ENCODE measurements around the gene NCK1. TPM values are rescaled to one million over a fixed set of nuclear protein-coding genes. Genes with fewer than 3 reads are reported as not detected.

Gene NCK1
- total RNA-seq: 53.2 and 59.5 TPM in 2 replicates
- 56.2 and 62.7 TPM in 2 replicates for polyA plus RNA-seq
- polyA plus RNA-seq (2012): 29.9 and 31.7 TPM in 2 replicates
- polyA minus RNA-seq (ENCODE audit: low replicate concordance): 1.2 and 7.3 TPM in 2 replicates

DNA sequence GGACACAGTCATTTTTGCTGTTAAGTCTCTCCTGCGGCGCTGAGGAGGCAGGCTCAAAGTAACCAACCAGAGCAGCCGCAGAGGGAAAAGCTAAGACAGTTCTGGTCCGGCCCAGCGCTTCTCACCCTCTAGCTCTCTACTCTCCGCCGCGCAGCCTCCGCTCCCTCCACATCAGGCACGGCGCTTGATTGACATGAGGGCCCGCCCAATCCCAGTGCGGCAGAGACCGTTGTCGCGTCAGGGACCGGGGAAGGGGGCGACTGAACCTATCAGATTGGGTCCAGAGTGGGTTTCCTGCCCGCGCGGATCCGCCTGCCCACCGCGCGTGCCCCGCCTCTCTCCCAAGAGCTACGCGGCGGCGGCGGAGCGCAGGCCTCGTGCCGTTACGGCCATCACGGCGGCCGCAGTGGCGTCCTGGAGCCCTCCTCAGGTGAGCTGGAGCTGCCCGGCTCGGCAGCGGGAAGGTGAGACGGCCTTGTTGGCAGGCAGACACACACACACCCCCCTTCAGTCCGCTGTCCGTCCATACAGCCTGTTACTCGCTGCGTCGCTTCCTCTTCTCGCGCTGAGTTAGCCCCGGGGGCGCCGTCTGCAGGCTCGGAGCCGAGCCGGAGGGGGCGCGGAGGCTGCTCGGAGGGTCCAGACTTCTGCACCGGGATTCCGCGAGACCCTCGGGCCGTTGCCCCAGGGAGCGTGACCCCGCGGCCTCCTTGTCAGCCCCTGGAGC lies at the start of gene NCK1:
TSS of gene NCK1 (plus strand) at position 319 of the 727 bp plus-strand sequence. CDS start 65,794 bp downstream, outside the sequence.
- H3K79me2 ChIP-seq (ENCODE audit: control insufficient read depth, insufficient read depth, low read length): peaks cover 39% of the 10 kb centered on the region
- no peaks in the 10 kb centered on the region for H3K4me1 ChIP-seq (ENCODE audit: control insufficient read depth, extremely low read depth, insufficient read depth, low read length)
- H2AFZ ChIP-seq (ENCODE audit: low read length): peak within 1 kb of the TSS; percentile 98
- no peaks in the 10 kb centered on the region for H3K36me3 ChIP-seq (ENCODE audit: control insufficient read depth, insufficient read depth, low read length)
- no peaks in the 10 kb centered on the region for H4K20me1 ChIP-seq (ENCODE audit: control insufficient read depth, extremely low read depth, insufficient read depth, low read length)
- H3K9me3 ChIP-seq (ENCODE audit: control insufficient read depth, insufficient read depth, low read depth, low read length): no peaks in the 10 kb centered on the region
- TF ChIP-seq EZH2 (IDR thresholded peaks at IDR 0.05; ENCODE audit: low read length, missing control alignments) (no peak), CTCF (conservative IDR thresholded peaks at IDR 0.05 in 1 of 2, IDR thresholded peaks at IDR 0.05 in 1 of 2; ENCODE audit: low read depth in 1 of 2, low read length in 2 of 2) (no peak)
- H3K27ac ChIP-seq (ENCODE audit: insufficient read depth, low read length): peak within 1 kb of the TSS; percentile 89
- DNase-seq (ENCODE audit: low read depth in 2 of 2): peak; percentile 97 to 99
- H3K4me3 ChIP-seq (replicated peaks in 1 of 4; ENCODE audit: control extremely low read depth in 1 of 4, insufficient read depth in 1 of 4, low read depth in 3 of 4, low read length in 4 of 4): peak within 1 kb of the TSS; percentile 89 to 97 (median 94)
- H3K9ac ChIP-seq (ENCODE audit: insufficient read depth, low read length): peak within 1 kb of the TSS; percentile 81
- H3K27me3 ChIP-seq (ENCODE audit: control insufficient read depth, insufficient read depth, low read length): no peaks in the 10 kb centered on the region
- H3K4me2 ChIP-seq (ENCODE audit: extremely low read depth, insufficient read depth, low read length): peak within 1 kb of the TSS; percentile 98

DNA sequence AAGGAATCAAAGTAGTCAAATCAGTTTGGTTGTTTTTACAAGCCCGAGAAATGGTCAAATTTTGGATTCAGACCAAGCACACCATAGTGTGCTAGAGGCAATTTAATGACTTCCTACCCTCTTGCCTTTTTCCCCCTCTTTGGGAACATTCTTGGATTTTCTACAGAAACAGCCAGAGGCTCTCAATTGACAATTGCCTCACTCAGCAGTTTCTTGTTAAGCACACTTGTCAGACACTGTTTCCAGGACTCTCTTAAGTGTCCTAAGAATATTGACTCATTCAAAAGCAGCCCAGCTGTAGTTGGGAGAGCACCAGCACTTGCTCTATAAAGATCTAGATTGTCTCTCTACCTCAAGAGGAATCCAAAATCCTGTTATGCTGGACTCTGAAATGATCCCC lies 44.6 kb upstream of the NCK1 start:
- Histone ChIP-seq H3K27ac (ENCODE audit: insufficient read depth, low read length) (no peak overlapping the region), H3K27me3 (ENCODE audit: control insufficient read depth, insufficient read depth, low read length) (no peaks in the 10 kb centered on the region), H3K36me3 (ENCODE audit: control insufficient read depth, insufficient read depth, low read length) (no peaks in the 10 kb centered on the region), H3K9ac (ENCODE audit: insufficient read depth, low read length) (no peak overlapping the region), H3K4me2 (ENCODE audit: extremely low read depth, insufficient read depth, low read length) (no peak overlapping the region), H3K9me3 (ENCODE audit: control insufficient read depth, insufficient read depth, low read depth, low read length) (no peaks in the 10 kb centered on the region), H3K79me2 (ENCODE audit: control insufficient read depth, insufficient read depth, low read length) (no peaks in the 10 kb centered on the region), H2AFZ (ENCODE audit: low read length) (no peak overlapping the region), H3K4me3 (replicated peaks in 1 of 4; ENCODE audit: control extremely low read depth in 1 of 4, insufficient read depth in 1 of 4, low read depth in 3 of 4, low read length in 4 of 4) (no peak overlapping the region), H4K20me1 (ENCODE audit: control insufficient read depth, extremely low read depth, insufficient read depth, low read length) (no peaks in the 10 kb centered on the region), H3K4me1 (ENCODE audit: control insufficient read depth, extremely low read depth, insufficient read depth, low read length) (peaks cover 8% of the 10 kb centered on the region)
- peak; percentile 17 to 74 for DNase-seq (ENCODE audit: low read depth in 2 of 2)
- TF ChIP-seq CTCF (conservative IDR thresholded peaks at IDR 0.05 in 1 of 2, IDR thresholded peaks at IDR 0.05 in 1 of 2; ENCODE audit: low read depth in 1 of 2, low read length in 2 of 2) (no peak), EZH2 (IDR thresholded peaks at IDR 0.05; ENCODE audit: low read length, missing control alignments) (no peak)

DNA sequence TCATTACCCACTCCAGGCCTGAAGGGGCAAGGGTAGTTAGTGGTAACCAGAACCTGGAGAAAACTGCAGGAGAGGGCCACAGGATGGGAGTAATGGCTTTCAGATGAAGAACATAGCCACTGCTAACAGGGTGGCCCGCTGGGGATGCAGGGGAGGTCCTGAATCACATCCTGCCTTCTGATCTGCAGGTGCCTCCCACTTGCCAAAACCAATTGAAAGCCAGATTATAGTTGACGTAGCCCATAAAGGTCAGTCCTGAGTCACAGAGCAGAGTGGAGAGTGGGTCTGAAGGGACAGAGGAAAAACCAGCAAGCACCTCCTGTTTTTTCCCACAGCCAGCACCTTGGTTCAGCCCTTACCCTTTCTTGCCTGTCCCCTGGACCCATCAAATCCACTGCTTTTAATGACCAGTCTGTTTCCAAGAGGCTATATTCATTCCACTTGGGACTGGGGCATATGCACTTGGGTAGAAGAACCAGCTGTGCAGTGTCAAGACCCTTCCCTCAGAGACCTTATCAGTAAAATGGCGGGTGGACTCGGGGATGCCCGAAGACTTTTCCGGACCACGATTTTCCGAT lies 43.7 kb upstream of the NCK1 start:
- Histone ChIP-seq H3K4me3 (replicated peaks in 1 of 4; ENCODE audit: control extremely low read depth in 1 of 4, insufficient read depth in 1 of 4, low read depth in 3 of 4, low read length in 4 of 4) (peak overlapping the region; percentile 78 to 85 (median 82)), H3K36me3 (ENCODE audit: control insufficient read depth, insufficient read depth, low read length) (no peaks in the 10 kb centered on the region), H3K4me1 (ENCODE audit: control insufficient read depth, extremely low read depth, insufficient read depth, low read length) (peaks cover 8% of the 10 kb centered on the region), H3K27me3 (ENCODE audit: control insufficient read depth, insufficient read depth, low read length) (no peaks in the 10 kb centered on the region), H3K4me2 (ENCODE audit: extremely low read depth, insufficient read depth, low read length) (peak overlapping the region; percentile 76), H4K20me1 (ENCODE audit: control insufficient read depth, extremely low read depth, insufficient read depth, low read length) (no peaks in the 10 kb centered on the region), H3K9ac (ENCODE audit: insufficient read depth, low read length) (peak overlapping the region; percentile 88), H3K27ac (ENCODE audit: insufficient read depth, low read length) (peak overlapping the region; percentile 86), H2AFZ (ENCODE audit: low read length) (peak overlapping the region; percentile 71), H3K9me3 (ENCODE audit: control insufficient read depth, insufficient read depth, low read depth, low read length) (no peaks in the 10 kb centered on the region), H3K79me2 (ENCODE audit: control insufficient read depth, insufficient read depth, low read length) (no peaks in the 10 kb centered on the region)
- DNase-seq (ENCODE audit: low read depth in 2 of 2): peak; percentile 72 to 89
- no peak for TF ChIP-seq EZH2 (IDR thresholded peaks at IDR 0.05; ENCODE audit: low read length, missing control alignments)
- TF ChIP-seq CTCF (conservative IDR thresholded peaks at IDR 0.05 in 1 of 2, IDR thresholded peaks at IDR 0.05 in 1 of 2; ENCODE audit: low read depth in 1 of 2, low read length in 2 of 2): no peak

Measured in fibroblast of lung (primary cell).